Fibroblast of lung (primary cell): Measurements from ENCODE around the gene MKNK1. TPM values are rescaled to one million over a fixed set of nuclear protein-coding genes. Genes with fewer than 3 reads are reported as not detected.

ENCODE experiments used
- DNase-seq, 2 donors: peaks; one replicate each; pipeline versions ENCODE4 v3.0.0 to v3.0.0-alpha.2; 2010; ENCODE audit warnings: low read depth in 2 of 2
- H2AFZ ChIP-seq: 2 replicates; pipeline ENCODE4 v1.5.1; 2012; ENCODE audit warnings: low read length, control low read depth, inconsistent platforms
- H3K27ac ChIP-seq: 2 replicates; pipeline ENCODE4 v1.5.1; 2011; ENCODE audit warnings: low read length, control low read depth; ENCODE audit not compliant: insufficient read depth
- H3K27me3 ChIP-seq: 2 replicates; pipeline ENCODE4 v1.5.1; 2011; ENCODE audit warnings: mild to moderate bottlenecking, low read length; ENCODE audit not compliant: control insufficient read depth, insufficient read depth
- H3K36me3 ChIP-seq: 2 replicates; pipeline ENCODE4 v1.5.1; 2011; ENCODE audit warnings: low read length; ENCODE audit not compliant: control insufficient read depth, insufficient read depth
- H3K4me1 ChIP-seq: 2 replicates; pipeline ENCODE4 v1.5.1; 2011; ENCODE audit warnings: low read length; ENCODE audit not compliant: control insufficient read depth, insufficient read depth; ENCODE audit errors: extremely low read depth
- H3K4me2 ChIP-seq: 2 replicates; pipeline ENCODE4 v1.5.1; 2011; ENCODE audit warnings: low read length, control low read depth; ENCODE audit not compliant: insufficient read depth; ENCODE audit errors: extremely low read depth
- H3K4me3 ChIP-seq, 4 experiments: fragments of 200-600 bp in 1 of 4; sonication (generic) in 1 of 4; replicated peaks in 1 of 4; 2 replicates each; pipeline ENCODE4 v1.5.1; 2011 to 2016; ENCODE audit warnings: low read length in 4 of 4, low read depth in 3 of 4, mild to moderate bottlenecking in 3 of 4, control low read depth in 2 of 4, inconsistent platforms in 1 of 4, mixed read lengths in 1 of 4; ENCODE audit not compliant: insufficient read depth in 1 of 4; ENCODE audit errors: control extremely low read depth in 1 of 4
- H3K79me2 ChIP-seq: 2 replicates; pipeline ENCODE4 v1.5.1; 2012; ENCODE audit warnings: mild to moderate bottlenecking, low read length, inconsistent platforms; ENCODE audit not compliant: control insufficient read depth, insufficient read depth
- H3K9ac ChIP-seq: 2 replicates; pipeline ENCODE4 v1.5.1; 2011; ENCODE audit warnings: mild to moderate bottlenecking, low read length, control low read depth; ENCODE audit not compliant: insufficient read depth
- H3K9me3 ChIP-seq: 2 replicates; pipeline ENCODE4 v1.5.1; 2012; ENCODE audit warnings: low read depth, low read length; ENCODE audit not compliant: control insufficient read depth, insufficient read depth
- H4K20me1 ChIP-seq: 2 replicates; pipeline ENCODE4 v1.5.1; 2011; ENCODE audit warnings: low read length; ENCODE audit not compliant: control insufficient read depth, insufficient read depth; ENCODE audit errors: extremely low read depth
- EZH2 ChIP-seq: IDR thresholded peaks from 2 replicates; pipeline ENCODE4 v1.5.1; 2012; ENCODE audit warnings: low read length, control low read depth, mild to moderate bottlenecking; ENCODE audit errors: missing control alignments
- polyA plus RNA-seq, 2 donors: library from polyadenylated mRNA; depleted of rRNA in 1 of 2; stranded (reverse) in 1 of 2; unstranded in 1 of 2; fragments of >200 nt; gene quantifications; 2 replicates each; pipeline ENCODE4 v1.2.1, GENCODE V29; 2011 to 2012; ENCODE audit warnings: missing spikeins in 1 of 2
- total RNA-seq: library from RNA; depleted of rRNA; stranded (reverse); fragments of >200 nt; gene quantifications from 2 replicates; pipeline ENCODE4 v1.2.1, GENCODE V29; 2014
- TF ChIP-seq, protein P1 (sequence below), 2 donors: IDR thresholded peaks in 1 of 2; conservative IDR thresholded peaks in 1 of 2; 1 replicate in 1 of 2; 2 replicates in 1 of 2; pipeline ENCODE4 v1.5.1; 2011 to 2012; ENCODE audit warnings: low read length in 2 of 2, control low read depth in 1 of 2, inconsistent platforms in 1 of 2, low read depth in 1 of 2, mild to moderate bottlenecking in 1 of 2

MKNK1 gene
- total and polyA plus RNA-seq, 2 donors (not counting 1 experiment from before 2014, with no cell fraction given) = 22.3 to 33.1 TPM

DNA sequence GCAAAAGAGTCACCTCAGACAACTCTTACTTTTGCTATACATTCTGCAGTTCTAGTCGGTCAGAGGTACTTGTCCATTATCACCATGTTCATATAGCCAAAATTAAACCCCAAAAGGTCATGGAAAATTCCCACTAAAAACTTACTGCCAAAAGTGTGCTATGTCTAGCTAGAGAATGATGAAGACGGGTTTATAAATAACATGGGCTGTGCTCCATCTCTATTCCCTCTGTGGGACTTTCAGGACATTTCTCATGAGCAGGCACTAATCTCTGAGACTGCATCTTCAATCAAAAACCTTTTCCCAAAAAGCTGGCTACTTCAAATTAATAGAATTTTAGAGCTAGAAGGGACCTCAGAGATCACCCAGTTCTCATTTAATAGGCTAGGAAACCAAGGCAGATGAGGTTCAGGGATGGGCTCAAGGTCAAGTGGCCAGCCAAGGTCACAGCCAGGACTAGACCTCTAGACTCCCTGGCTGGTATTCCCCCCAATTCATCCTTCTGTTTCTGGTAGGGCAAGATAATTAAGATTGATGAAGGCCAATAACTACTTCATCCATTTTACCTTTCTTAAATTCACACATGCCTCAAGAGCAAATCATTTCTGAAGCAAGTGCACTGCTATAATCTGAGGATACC is 33.5 kb upstream of the MKNK1 start:
- no peak for DNase-seq
- Histone ChIP-seq H3K79me2 (no peaks in the 10 kb centered on the region), H3K4me1 (no peaks in the 10 kb centered on the region), H3K27me3 (no peaks in the 10 kb centered on the region), H3K9ac (no peak overlapping the region), H3K4me2 (no peak overlapping the region), H4K20me1 (no peaks in the 10 kb centered on the region), H3K4me3 (no peak overlapping the region), H2AFZ (no peak overlapping the region), H3K36me3 (peaks cover 4% of the 10 kb centered on the region), H3K9me3 (no peaks in the 10 kb centered on the region), H3K27ac (no peak overlapping the region)
- TF ChIP-seq EZH2 = no peak
- TF ChIP-seq, protein P1, sequence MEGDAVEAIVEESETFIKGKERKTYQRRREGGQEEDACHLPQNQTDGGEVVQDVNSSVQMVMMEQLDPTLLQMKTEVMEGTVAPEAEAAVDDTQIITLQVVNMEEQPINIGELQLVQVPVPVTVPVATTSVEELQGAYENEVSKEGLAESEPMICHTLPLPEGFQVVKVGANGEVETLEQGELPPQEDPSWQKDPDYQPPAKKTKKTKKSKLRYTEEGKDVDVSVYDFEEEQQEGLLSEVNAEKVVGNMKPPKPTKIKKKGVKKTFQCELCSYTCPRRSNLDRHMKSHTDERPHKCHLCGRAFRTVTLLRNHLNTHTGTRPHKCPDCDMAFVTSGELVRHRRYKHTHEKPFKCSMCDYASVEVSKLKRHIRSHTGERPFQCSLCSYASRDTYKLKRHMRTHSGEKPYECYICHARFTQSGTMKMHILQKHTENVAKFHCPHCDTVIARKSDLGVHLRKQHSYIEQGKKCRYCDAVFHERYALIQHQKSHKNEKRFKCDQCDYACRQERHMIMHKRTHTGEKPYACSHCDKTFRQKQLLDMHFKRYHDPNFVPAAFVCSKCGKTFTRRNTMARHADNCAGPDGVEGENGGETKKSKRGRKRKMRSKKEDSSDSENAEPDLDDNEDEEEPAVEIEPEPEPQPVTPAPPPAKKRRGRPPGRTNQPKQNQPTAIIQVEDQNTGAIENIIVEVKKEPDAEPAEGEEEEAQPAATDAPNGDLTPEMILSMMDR (conservative IDR thresholded peaks at IDR 0.05 in 1 of 2, IDR thresholded peaks at IDR 0.05 in 1 of 2; ENCODE audit: low read depth in 1 of 2, low read length in 2 of 2) = no peak

DNA sequence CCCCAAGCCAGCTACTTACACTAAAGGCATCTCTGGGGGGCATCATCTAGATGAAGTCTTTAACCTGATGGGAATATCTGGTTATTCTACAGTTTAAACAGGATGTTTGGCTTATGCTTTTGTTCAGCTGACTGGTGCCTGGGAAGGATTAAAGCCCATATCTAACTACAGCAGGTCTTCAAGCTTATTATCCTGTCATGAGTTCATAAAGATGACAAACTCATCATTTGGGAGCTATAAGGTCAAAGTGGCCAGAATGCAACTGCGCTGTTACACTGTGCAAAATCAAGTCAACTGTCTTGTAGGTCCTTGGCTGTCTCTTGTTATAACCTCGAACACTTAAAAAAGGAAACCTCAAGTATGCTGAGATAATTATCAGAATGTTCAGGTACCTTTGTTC is 31.1 kb upstream of the MKNK1 start:
- no peak overlapping the region for H3K9ac ChIP-seq
- H3K4me2 ChIP-seq = no peak overlapping the region

DNA sequence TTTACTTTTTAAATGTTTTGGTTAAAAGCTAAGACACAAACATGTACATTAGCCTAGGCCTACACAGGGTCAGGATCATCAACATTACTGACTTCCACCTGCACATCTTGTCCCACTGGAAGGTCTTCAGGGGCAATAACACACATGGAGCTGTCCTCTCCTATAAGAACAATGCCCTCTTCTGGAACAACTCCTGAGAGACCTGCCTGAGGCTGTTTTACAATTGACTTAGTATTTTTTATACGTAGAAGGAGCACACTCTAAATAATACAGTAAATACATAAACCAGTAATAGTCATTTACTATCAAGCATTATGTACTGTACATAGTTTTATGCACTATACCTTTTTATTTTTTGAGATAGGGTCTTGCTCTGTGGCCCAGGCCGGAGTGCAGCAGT is 26.7 kb upstream of the MKNK1 start:
- DNase-seq = no peak
- Histone ChIP-seq H3K4me2 (no peak overlapping the region), H3K4me1 (no peaks in the 10 kb centered on the region), H3K36me3 (peaks cover 5% of the 10 kb centered on the region), H3K9ac (no peak overlapping the region), H3K27me3 (no peaks in the 10 kb centered on the region), H3K4me3 (no peak overlapping the region), H2AFZ (no peak overlapping the region), H3K9me3 (no peaks in the 10 kb centered on the region), H4K20me1 (no peaks in the 10 kb centered on the region), H3K27ac (no peak overlapping the region), H3K79me2 (no peaks in the 10 kb centered on the region)
- no peak for TF ChIP-seq EZH2
- TF ChIP-seq, protein P1 (conservative IDR thresholded peaks at IDR 0.05 in 1 of 2, IDR thresholded peaks at IDR 0.05 in 1 of 2; ENCODE audit: low read depth in 1 of 2, low read length in 2 of 2) = no peak

More for the DNA sequence above, 31.1 kb upstream of the MKNK1 start:
- no peak overlapping the region for H3K27ac ChIP-seq
- TF ChIP-seq, protein P1 (conservative IDR thresholded peaks at IDR 0.05 in 1 of 2, IDR thresholded peaks at IDR 0.05 in 1 of 2; ENCODE audit: low read depth in 1 of 2, low read length in 2 of 2) = no peak
- no peak for TF ChIP-seq EZH2
- H3K79me2 ChIP-seq = no peaks in the 10 kb centered on the region
- H4K20me1 ChIP-seq = no peaks in the 10 kb centered on the region
- H2AFZ ChIP-seq = no peak overlapping the region
- H3K4me3 ChIP-seq = no peak overlapping the region
- no peak for DNase-seq
- peaks cover 5% of the 10 kb centered on the region for H3K36me3 ChIP-seq
- H3K27me3 ChIP-seq = no peaks in the 10 kb centered on the region
- no peaks in the 10 kb centered on the region for H3K9me3 ChIP-seq
- no peaks in the 10 kb centered on the region for H3K4me1 ChIP-seq
